Mesenchymal stem cell (in vitro differentiated cells and primary cell): ENCODE measurements around the gene CLDN6.

Source experiments
- DNase-seq: peaks from one replicate; pipeline ENCODE4 v3.0.0-alpha.2; 2013
- H2AFZ ChIP-seq: one replicate; pipeline ENCODE4 v1.6.1; 2013; ENCODE audit warnings: low read depth, mild to moderate bottlenecking, control low read depth, inconsistent platforms, low read length, moderate library complexity
- H2AK5ac ChIP-seq: 2 replicates; pipeline ENCODE4 v1.6.1; 2013; ENCODE audit warnings: low read length, moderate library complexity, mild to moderate bottlenecking, inconsistent platforms; ENCODE audit not compliant: severe bottlenecking
- H2BK120ac ChIP-seq: one replicate; pipeline ENCODE4 v1.6.1; 2013; ENCODE audit warnings: low read depth, mild to moderate bottlenecking, inconsistent platforms, low read length, moderate library complexity
- H2BK12ac ChIP-seq, 2 experiments: one replicate each; pipeline ENCODE4 v1.6.1; 2013; ENCODE audit warnings: inconsistent platforms in 2 of 2, low read length in 2 of 2, mild to moderate bottlenecking in 2 of 2, moderate library complexity in 2 of 2, control low read depth in 1 of 2
- H2BK15ac ChIP-seq: one replicate; pipeline ENCODE4 v1.6.1; 2013; ENCODE audit warnings: mild to moderate bottlenecking, low read depth, inconsistent platforms; ENCODE audit not compliant: poor library complexity, severe bottlenecking
- H2BK5ac ChIP-seq: 2 replicates; pipeline ENCODE4 v1.6.1; 2013; ENCODE audit warnings: low read depth, mild to moderate bottlenecking, low read length, control low read depth, inconsistent platforms; ENCODE audit not compliant: poor library complexity, severe bottlenecking
- H3K14ac ChIP-seq, 2 experiments: one replicate each; pipeline ENCODE4 v1.6.1; 2013; ENCODE audit warnings: inconsistent platforms in 2 of 2, low read length in 2 of 2, control low read depth in 1 of 2, mild to moderate bottlenecking in 1 of 2, moderate library complexity in 1 of 2
- H3K18ac ChIP-seq, 2 experiments: one replicate each; pipeline ENCODE4 v1.6.1; 2013; ENCODE audit warnings: inconsistent platforms in 2 of 2, low read length in 2 of 2, control low read depth in 1 of 2, low read depth in 1 of 2, mild to moderate bottlenecking in 1 of 2
- H3K23ac ChIP-seq, 2 experiments: one replicate each; pipeline ENCODE4 v1.6.1; 2013; ENCODE audit warnings: inconsistent platforms in 2 of 2, low read length in 2 of 2, mild to moderate bottlenecking in 2 of 2, moderate library complexity in 2 of 2, control low read depth in 1 of 2
- H3K27ac ChIP-seq: 2 replicates; pipeline ENCODE4 v1.5.1; 2013; ENCODE audit warnings: mild to moderate bottlenecking, moderate library complexity, low read length, control low read depth, inconsistent platforms; ENCODE audit not compliant: poor library complexity, severe bottlenecking
- H3K27me3 ChIP-seq, 2 experiments: 2 replicates each; pipeline versions ENCODE4 v1.6.1 to v1.7.0; 2013; ENCODE audit warnings: low read length in 2 of 2, mild to moderate bottlenecking in 2 of 2, moderate library complexity in 2 of 2, control low read depth in 1 of 2, inconsistent platforms in 1 of 2; ENCODE audit not compliant: control insufficient read depth in 1 of 2, insufficient read depth in 1 of 2
- H3K36me3 ChIP-seq, 2 experiments: 2 replicates each; pipeline versions ENCODE4 v1.6.1 to v1.7.0; 2013; ENCODE audit warnings: low read length in 2 of 2, control low read depth in 1 of 2, inconsistent platforms in 1 of 2, low read depth in 1 of 2, mild to moderate bottlenecking in 1 of 2; ENCODE audit not compliant: insufficient read depth in 2 of 2, control insufficient read depth in 1 of 2
- H3K4ac ChIP-seq, 2 experiments: one replicate each; pipeline ENCODE4 v1.6.1; 2013; ENCODE audit warnings: inconsistent platforms in 2 of 2, low read length in 2 of 2, mild to moderate bottlenecking in 2 of 2, moderate library complexity in 2 of 2, control low read depth in 1 of 2, low read depth in 1 of 2
- H3K4me1 ChIP-seq: 2 replicates; pipeline ENCODE4 v1.6.1; 2013; ENCODE audit warnings: low read depth, low read length, control low read depth; ENCODE audit not compliant: control insufficient read depth, insufficient read depth
- H3K4me2 ChIP-seq: 2 replicates; pipeline ENCODE4 v1.6.1; 2013; ENCODE audit warnings: low read length, mild to moderate bottlenecking, inconsistent platforms; ENCODE audit not compliant: poor library complexity, severe bottlenecking
- H3K4me3 ChIP-seq, 2 experiments: 2 replicates each; pipeline versions ENCODE4 v1.5.1 to v1.7.0; 2013; ENCODE audit warnings: low read length in 2 of 2, mild to moderate bottlenecking in 2 of 2, control low read depth in 1 of 2, low read depth in 1 of 2; ENCODE audit not compliant: insufficient read depth in 1 of 2
- H3K79me1 ChIP-seq: replicated peaks from 2 replicates; pipeline ENCODE4 v1.6.1; 2013; ENCODE audit warnings: mild to moderate bottlenecking, control low read depth, low read length, inconsistent platforms; ENCODE audit not compliant: poor library complexity, severe bottlenecking
- H3K9ac ChIP-seq: 2 replicates; pipeline ENCODE4 v1.7.0; 2013; ENCODE audit warnings: mild to moderate bottlenecking, low read length, moderate library complexity
- H3K9me3 ChIP-seq: 2 replicates; pipeline ENCODE4 v1.7.0; 2013; ENCODE audit warnings: mild to moderate bottlenecking, low read length; ENCODE audit not compliant: control insufficient read depth
- H4K8ac ChIP-seq: one replicate; pipeline ENCODE4 v1.6.1; 2013; ENCODE audit warnings: inconsistent platforms, mild to moderate bottlenecking, low read length, moderate library complexity
- H4K91ac ChIP-seq: one replicate; pipeline ENCODE4 v1.6.1; 2013; ENCODE audit warnings: mild to moderate bottlenecking, low read length, inconsistent platforms
- whole genome bisulfite sequencing: methylation state at CpG from one replicate; pipeline ENCODE4 v1.1.7; 2013; ENCODE audit warnings: mixed read lengths; 5-methylcytosine and 5-hydroxymethylcytosine counted together

CLDN6 gene

DNA sequence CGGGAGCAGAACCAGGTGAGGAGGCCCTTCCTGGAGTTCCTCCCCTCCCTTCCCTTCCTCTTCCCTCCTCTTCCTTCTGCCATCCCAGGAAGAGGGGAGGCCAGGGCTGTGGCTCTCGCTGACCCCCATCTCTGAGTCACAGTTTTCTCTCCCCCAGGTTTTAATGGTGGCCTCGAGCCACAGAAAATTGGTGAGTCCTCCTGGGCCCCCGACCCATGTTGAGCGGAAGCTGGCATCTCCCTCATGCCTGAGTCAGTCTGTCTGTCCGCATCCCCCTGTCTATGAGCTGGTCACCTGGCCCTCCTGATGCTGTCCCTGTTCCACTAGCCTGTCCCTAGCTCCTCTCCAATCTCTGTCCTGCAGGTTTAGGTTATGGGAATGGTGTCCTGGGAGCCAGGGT is 18.1 kb downstream of the CLDN6 start:
- H2BK12ac ChIP-seq = no peak overlapping the region
- H2AFZ ChIP-seq = no peak overlapping the region
- H3K27ac ChIP-seq = no peak overlapping the region
- H3K4me3 ChIP-seq = no peak overlapping the region
- H3K4ac ChIP-seq = no peak overlapping the region
- H3K4me1 ChIP-seq = peaks cover 8% of the 10 kb centered on the region
- peaks cover 48 to 62% of the 10 kb centered on the region in 2 experiments for H3K27me3 ChIP-seq
- no peak overlapping the region for H2AK5ac ChIP-seq
- no peak overlapping the region for H2BK15ac ChIP-seq
- no peak overlapping the region for H3K14ac ChIP-seq
- no peak overlapping the region for H3K9ac ChIP-seq
- H3K23ac ChIP-seq = no peak overlapping the region
- no peak overlapping the region for H4K91ac ChIP-seq
- no peak overlapping the region for H2BK120ac ChIP-seq
- WGBS = 80% methylated on average over 5 of the region's 6 CpGs
- no peaks in the 10 kb centered on the region for H3K9me3 ChIP-seq
- H2BK5ac ChIP-seq = no peak overlapping the region
- DNase-seq = no peak
- H3K36me3 ChIP-seq = no peaks in the 10 kb centered on the region
- no peaks in the 10 kb centered on the region for H3K79me1 ChIP-seq
- no peak overlapping the region for H4K8ac ChIP-seq
- H3K18ac ChIP-seq = no peak overlapping the region
- H3K4me2 ChIP-seq = no peak overlapping the region

- Histone ChIP-seq H3K18ac (no peak overlapping the region), H3K4me2 (no peak overlapping the region), H2BK12ac (no peak overlapping the region), H3K23ac (peak overlapping the region in 1 of 2 experiments; percentile 44), H2BK15ac (no peak overlapping the region), H2BK5ac (no peak overlapping the region), H3K14ac (no peak overlapping the region), H3K27ac (no peak overlapping the region), H3K4me3 (peak overlapping the region in 1 of 2 experiments; percentile 27), H4K8ac (no peak overlapping the region), H2BK120ac (no peak overlapping the region), H3K79me1 (no peaks in the 10 kb centered on the region), H3K36me3 (no peaks in the 10 kb centered on the region), H3K9me3 (no peaks in the 10 kb centered on the region), H3K27me3 (peaks cover 45 to 71% of the 10 kb centered on the region in 2 experiments), H3K9ac (no peak overlapping the region), H3K4ac (no peak overlapping the region), H4K91ac (no peak overlapping the region), H2AFZ (no peak overlapping the region), H3K4me1 (no peaks in the 10 kb centered on the region), H2AK5ac (no peak overlapping the region)
- no peak for DNase-seq
- WGBS = 78% methylated on average over 8 of the region's 13 CpGs
Observed at GRCh38 chr16:2996298-2996697, 21.7 kb downstream of the CLDN6 start.

GRCh38 chr16:2992383-2993081 is 25.5 kb downstream of the CLDN6 start:
- Histone ChIP-seq H3K18ac (no peak overlapping the region), H3K9me3 (no peaks in the 10 kb centered on the region), H3K27me3 (peaks cover 45 to 71% of the 10 kb centered on the region in 2 experiments), H2AK5ac (no peak overlapping the region), H3K4me2 (no peak overlapping the region), H3K4me1 (peaks cover 5% of the 10 kb centered on the region), H2BK12ac (no peak overlapping the region), H3K27ac (no peak overlapping the region), H4K91ac (no peak overlapping the region), H3K23ac (no peak overlapping the region), H3K14ac (no peak overlapping the region), H3K4me3 (no peak overlapping the region), H2BK5ac (no peak overlapping the region), H2AFZ (no peak overlapping the region), H3K4ac (no peak overlapping the region), H3K9ac (no peak overlapping the region), H4K8ac (no peak overlapping the region), H3K36me3 (no peaks in the 10 kb centered on the region), H2BK120ac (no peak overlapping the region), H3K79me1 (no peaks in the 10 kb centered on the region), H2BK15ac (no peak overlapping the region)
- no peak for DNase-seq
- WGBS = 91% methylated on average over 14 of the region's 14 CpGs

DNA sequence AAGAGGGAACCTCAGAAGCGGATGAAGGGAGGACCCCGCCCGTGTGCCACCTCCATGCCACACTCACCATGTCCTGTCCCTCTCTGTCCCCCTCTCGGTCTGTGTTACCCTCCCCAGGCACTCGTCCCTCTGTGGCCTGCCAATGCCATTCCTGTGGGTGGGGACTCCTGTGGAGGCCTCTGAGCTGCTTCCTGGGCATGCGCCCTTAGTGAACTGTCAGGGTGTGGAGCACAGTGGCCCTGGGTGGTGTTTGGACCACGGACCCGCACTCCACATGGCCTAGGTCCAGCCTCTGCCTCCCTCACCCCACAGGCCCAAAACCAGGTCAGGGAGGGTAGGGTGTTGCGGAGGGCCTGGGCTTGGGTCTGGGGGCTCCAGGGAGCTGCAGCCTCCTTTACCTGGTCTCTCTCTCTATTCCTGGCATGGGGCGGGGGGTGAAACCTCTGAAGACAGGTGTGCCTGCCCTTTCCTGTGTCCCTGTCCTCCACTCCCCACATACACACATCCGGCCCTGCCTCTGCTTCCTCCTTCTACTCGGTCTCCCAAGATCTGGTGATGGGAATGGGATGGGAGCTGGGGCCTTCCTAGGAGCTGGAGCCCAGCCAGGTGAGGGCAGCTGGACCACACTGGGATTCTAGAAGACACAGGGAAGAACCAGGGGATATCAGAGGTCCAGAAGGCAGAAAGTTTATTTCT is 26.3 kb downstream of the CLDN6 start:
- Histone ChIP-seq H2AFZ (no peak overlapping the region), H3K27me3 (peaks cover 37 to 70% of the 10 kb centered on the region in 2 experiments), H2BK12ac (no peak overlapping the region), H2BK120ac (no peak overlapping the region), H3K23ac (no peak overlapping the region), H3K27ac (no peak overlapping the region), H3K18ac (no peak overlapping the region), H3K9ac (no peak overlapping the region), H3K4ac (no peak overlapping the region), H3K79me1 (no peaks in the 10 kb centered on the region), H2AK5ac (no peak overlapping the region), H2BK5ac (no peak overlapping the region), H4K8ac (no peak overlapping the region), H3K14ac (no peak overlapping the region), H4K91ac (no peak overlapping the region), H2BK15ac (no peak overlapping the region), H3K9me3 (no peaks in the 10 kb centered on the region), H3K4me3 (no peak overlapping the region), H3K36me3 (no peaks in the 10 kb centered on the region), H3K4me2 (no peak overlapping the region), H3K4me1 (peaks cover 5% of the 10 kb centered on the region)
- DNase-seq = no peak
- WGBS = 69% methylated on average over 8 of the region's 12 CpGs
